HG03060 (cell line): ENCODE results near the gene TARS2.

ENCODE experiments used
- ATAC-seq: cut with Tn5 transposase; IDR thresholded peaks from one replicate; pipeline ENCODE4 v1.9.1; 2021; ENCODE audit warnings: low read depth, moderate number of reproducible peaks; ENCODE audit not compliant: unreplicated experiment

Gene TARS2

GRCh38 chr1:150535511-150536287 is 48.5 kb downstream of the TARS2 start:
- no peak for ATAC-seq

DNA sequence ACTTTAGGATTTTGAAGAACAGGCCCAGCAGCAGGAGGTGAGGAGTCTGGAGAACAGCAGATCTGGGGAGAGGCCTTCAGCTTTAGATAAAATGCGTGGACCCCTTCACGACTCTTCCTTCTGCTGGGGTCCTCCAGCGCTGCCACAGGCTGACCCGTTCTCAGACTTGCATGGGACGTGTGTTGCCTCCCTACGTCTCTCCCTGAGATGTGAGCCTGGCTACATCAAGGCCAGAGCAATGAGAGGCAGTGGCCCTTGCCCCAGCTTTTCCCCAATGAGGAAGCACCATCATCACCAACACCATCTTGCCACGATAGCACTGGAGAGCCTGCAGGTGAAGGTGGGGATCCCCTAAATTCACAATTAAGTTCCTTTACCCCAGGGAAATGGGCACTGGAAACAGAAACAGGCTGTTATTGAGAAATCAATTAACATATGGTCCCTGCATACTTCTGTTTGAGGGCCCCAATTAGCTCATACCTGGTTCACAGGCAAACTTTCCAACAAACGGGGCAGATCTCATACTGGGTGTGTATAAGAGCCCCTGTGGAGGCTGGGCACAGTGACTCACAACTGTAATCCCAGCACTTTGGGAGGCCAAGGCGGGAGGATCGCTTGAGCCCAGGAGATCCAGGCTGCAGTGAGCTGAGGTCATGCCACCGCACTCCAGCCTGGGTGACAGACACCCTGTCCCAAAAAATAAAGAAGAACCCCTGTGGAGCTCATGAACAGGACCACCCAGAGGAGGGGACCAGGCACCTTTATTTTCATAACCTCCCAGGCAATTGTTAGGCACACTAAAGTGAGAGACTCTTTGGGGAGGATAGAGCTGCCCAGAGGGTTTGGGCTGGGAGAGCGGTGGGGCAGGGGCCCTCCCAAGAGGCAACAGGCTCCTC is 49.9 kb downstream of the TARS2 start:
- no peak for ATAC-seq

DNA sequence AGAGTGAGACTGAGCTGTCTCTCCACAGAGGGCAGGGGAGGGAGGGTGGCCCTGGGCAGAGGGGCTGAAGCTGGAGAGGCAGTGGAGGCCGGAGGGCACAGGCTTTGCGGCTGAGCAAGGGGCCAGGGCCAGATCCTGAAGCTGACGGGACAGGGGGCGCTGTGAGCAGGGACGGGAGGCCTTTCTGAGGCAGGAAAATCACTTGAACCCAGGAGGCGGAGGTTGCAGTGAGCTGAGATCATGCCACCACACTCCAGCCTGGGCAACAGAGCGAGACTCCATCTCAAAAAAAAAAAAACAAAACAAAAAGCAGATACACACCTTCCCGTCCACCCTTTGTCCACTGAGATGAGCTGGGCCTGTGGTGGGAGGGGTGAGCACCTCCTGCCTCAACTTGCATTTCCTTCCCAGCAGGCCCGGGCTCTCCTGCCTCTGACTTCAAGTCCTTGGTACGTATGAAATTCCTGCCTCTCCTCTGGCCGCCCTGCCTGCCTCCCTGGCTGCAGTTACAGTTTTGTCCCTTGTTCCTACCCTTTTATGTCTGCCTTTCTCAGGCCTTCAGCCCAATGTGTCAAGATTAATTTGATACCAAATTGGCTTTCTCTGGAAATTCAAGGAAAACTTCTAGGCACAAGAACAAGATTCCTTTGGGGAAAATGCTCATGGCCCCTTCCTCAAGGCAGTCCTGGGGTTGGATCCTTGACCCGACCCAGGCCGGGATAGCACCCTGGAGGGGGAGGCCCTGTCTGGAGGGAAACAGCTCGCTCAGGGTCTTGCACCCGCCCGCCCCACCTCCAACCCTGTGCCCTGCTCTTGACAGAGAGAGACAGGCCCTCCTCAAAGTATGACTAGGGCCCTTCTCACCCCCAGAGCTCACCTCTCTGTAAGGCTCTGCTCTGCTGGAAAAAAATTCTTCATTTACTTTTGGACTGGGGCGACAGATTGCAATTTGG is 50.8 kb downstream of the TARS2 start:
- ATAC-seq: no peak

GRCh38 chr1:150543500-150544143 is 56.4 kb downstream of the TARS2 start:
- no peak for ATAC-seq

DNA sequence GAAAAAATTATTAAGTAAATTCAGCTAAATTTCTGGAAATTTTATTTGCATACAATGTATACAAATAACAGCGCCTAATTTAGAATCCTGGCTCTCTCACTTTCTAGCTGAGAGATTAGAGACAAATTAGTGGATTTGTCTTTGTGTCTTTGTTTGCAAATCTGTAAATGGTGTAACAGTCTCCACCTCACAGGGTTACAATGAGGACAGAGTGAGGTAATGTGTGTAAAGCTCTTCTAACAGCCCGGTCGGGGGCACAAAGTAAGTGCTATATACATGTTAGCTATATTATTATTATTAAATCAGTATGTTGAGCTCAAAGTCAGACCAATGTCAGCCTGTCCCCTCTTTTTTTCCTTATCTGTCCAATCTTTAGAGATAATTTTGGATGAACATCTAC is 57.0 kb downstream of the TARS2 start:
- ATAC-seq: no peak

DNA sequence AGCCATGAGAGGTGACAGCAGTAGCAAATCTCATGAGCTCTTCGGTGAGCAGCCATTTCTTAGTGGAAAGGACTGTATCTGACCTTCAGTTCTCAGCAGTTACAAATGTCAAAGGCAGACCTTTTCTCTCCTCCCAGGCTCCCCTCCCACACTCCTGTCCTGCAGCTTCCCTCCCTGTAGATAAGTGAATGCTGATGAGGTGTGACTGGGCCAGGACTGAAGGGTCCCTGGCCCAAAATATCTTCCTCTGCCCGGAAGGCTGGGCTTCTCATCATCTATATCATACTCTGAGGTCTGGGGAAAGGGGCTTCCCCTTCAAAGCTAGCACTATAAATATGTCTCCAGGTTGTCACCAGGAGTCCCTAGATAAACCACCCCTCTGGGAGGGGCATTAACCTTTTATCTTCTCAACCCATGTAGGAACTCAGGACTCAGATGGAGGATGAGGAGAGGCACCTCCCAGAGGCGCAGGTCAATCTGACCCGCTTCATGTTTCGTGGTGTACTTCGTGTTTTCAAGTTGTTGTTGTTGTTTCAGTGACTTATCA is 58.3 kb downstream of the TARS2 start:
- ATAC-seq: no peak

DNA sequence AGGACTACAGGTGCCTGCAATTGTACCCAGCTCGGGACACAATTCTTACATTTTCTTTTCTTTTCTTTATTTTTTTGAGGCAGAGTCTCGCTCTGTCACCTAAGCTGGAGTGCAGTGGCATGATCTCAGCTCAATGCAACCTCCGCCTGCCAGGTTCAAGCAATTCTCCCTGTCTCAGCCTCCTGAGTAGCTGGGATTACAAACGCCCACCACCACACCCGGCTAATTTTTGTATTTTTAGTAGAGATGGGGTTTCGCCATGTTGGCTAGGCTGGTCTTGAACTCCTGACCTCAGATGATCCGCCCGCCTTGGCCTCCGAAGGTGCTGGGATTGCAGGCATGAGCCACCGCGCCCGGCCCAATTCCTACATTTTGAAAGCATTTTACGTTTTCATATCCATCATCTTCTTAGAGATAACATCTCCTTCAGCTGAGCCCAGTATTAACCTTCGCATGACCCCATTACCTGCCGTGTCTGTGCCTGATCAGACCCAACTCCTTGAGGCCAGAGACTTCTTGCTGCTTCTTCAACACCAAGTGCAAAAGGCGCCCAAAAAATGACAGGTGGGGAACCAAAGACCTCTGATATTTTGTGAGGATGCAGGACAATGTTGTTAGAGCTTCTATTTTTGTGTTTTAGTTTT is 59.2 kb downstream of the TARS2 start:
- ATAC-seq: no peak

- no peak for ATAC-seq
Measured at GRCh38 chr1:150548324-150548631, 61.1 kb downstream of the TARS2 start.

DNA sequence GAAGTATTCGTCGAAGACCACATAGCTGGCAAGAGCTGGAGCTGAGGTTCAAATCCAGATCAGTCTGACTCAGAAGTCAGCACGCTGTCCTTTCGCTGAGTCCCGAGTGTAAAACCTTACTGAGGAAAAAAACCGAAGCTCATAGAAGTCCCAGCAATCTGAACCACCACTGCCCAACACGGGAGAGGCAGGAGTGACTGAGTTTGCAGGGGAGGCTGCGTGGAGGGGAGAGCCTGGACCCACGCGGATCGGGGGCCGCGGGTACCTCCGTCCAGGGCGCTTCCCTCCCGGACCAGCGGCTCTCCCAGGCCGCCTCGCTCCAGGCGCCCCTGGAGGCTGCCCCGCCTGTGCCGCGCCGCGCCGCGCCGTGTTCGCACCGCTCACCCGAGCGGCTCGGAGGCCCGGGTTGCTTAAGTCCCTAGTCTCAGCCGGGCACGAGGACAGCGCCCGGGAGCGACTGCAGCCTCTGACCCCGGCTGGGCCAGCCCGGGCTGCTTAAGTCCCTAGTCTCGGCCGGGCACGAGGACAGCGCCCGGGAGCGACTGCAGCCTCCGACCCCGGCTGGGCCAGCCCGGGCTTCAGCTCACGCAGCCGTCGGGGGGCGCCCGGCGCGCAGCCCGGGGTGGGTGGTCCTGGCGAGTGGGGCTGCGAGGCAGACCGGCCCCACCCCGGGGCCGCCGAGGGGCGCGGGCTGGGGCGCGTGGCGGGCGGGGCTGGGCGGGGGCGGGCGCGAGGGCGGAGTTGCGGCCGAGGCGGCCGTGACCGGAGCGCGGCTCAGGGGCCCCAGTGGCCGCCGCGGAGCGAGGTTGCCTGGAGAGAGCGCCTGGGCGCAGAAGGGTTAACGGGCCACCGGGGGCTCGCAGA is 61.6 kb downstream of the TARS2 start, which contains the start of gene ADAMTSL4:
Gene ADAMTSL4, plus strand, starts transcription at position 777 of the 864 bp plus-strand sequence. CDS start 2,881 bp downstream, outside the sequence.
- ATAC-seq: no peak

- no peak for ATAC-seq
Measured at GRCh38 chr1:150549496-150550221, 62.4 kb downstream of the TARS2 start.

DNA sequence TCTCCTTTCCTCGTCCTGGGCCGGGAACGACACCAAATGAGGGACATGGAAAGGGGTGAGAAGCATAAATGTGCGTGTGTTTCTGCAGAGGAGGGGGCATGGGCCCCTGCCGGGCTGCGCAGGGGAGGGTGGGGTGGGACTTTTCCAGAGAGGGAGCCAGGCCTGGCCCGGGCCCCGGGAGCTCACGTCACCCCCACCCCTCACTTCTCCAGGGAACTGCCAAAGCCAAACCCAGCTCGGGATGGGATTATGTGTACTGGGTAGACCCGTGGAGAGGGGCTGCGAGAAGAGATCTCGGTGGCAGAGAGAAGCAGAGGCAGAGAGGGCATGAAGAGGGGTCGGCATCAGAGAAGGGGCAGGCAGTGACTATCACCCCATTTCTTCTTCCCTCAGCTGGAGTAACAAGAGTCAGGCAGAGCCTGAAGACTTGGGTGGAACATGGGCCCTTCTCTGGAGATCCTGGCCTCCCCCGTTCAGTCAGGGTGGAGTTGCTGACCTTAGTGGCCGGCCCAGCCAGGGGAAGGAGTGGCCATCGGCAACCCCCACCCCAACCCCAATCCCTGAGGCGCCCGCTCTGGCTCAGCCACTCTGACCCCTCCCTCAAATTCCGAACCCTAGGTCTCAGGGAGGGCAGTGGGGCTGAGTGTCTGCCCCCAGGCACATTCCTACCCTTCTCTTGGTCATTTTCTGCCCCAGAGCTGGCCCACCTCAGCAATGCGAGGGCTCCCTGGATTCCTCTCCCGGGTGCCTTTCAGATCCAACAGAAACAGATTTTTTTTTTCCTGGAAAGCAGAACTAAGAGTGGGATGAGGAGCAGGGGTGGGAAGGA is 63.2 kb downstream of the TARS2 start:
- no peak for ATAC-seq

DNA sequence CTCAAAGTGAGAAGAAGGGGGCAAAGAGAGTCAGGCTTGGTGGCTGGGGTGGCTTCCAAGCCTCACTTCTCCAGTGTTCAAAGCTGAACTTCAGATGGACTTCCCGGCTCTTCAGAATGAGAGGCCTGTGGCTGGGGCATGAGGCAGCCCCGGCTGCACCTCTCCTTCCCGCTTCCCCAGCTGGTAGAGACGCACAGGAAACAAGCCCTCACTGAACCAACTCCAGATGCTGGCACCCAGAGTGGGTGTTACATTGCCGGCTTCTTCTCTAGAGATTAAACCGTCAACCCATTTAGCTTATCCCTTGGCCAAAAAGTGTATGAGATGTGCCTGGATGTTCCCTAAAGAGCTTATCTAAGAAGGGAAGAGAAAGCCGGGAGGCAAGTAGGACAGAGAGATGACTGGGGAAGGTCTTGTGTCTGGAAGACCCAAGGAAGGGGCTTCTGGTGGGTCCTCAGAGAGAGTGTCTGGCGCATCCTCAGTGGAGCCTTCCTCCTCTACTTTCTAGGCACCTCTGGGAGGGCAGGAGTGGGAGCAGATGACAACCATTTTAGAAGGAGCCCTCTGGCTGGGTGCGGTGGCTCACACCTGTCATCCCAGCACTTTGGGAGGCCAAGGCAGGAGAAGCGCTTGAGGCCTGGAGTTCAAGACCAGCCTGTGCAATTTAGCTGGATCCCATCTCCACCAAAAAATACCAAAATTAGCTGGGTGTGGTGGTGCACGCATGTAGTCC is 64.0 kb downstream of the TARS2 start:
- no peak for ATAC-seq

- no peak for ATAC-seq
Measured at GRCh38 chr1:150551784-150552127, 64.5 kb downstream of the TARS2 start.

DNA sequence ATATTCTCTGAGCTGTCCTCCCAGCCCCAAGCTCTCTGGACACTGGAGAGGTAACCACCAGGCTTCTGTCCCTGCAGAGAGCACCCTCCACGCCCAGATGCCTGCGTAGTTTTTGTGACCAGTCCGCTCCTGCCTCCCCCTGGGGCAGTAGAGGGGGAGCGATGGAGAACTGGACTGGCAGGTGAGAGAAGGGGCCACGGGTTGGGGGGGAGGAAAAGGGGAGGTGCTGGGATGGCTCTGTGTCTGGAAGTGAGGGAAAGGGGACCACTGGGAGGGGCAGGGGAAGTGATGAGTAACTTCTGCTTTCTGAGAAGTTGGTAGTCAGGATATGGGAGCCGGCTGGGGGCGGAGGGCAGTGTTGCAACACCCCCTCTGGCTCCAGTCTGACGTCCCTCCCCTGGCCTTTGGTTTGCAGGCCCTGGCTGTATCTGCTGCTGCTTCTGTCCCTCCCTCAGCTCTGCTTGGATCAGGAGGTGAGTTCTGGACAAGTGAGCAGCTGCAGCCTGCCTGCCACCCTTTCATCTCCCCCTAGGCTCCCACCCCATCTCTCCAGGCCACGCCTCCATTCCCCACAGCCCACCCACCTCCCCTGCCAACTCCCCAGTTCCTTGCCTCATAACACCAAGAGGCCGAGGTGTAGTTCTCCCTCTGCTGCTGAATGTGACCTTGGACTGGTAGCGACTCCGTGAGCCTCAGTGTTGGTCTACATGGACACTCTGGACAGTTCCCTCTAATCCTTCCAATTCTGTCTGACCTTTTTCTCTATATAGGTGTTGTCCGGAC is 65.1 kb downstream of the TARS2 start:
- no peak for ATAC-seq

DNA sequence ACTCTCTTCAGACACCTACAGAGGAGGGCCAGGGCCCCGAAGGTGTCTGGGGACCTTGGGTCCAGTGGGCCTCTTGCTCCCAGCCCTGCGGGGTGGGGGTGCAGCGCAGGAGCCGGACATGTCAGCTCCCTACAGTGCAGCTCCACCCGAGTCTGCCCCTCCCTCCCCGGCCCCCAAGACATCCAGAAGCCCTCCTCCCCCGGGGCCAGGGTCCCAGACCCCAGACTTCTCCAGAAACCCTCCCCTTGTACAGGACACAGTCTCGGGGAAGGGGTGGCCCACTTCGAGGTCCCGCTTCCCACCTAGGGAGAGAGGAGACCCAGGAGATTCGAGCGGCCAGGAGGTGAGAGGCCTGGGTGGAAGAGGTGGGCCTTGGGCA is 65.7 kb downstream of the TARS2 start:
- no peak for ATAC-seq
